HG03565 (cell line): ENCODE measurements around the gene TOLLIP.
A peak's percentile ranks its signal among the peaks of the same experiment; 100 is the strongest.
"Not testable (repeated sequence)": the region's sequence is repeated elsewhere in the genome, so short reads cannot be mapped to it uniquely, and the experiment has no call there.

ENCODE experiments used
- ATAC-seq: cut with Tn5 transposase; IDR thresholded peaks from one replicate; pipeline ENCODE4 v1.9.1; 2021; ENCODE audit warnings: mild to moderate bottlenecking, moderate library complexity; ENCODE audit not compliant: unreplicated experiment

The TOLLIP gene

GRCh38 chr11:1309498-1310317 lies at the start of gene TOLLIP:
Gene TOLLIP (minus strand): TSS chr11:1309632. CDS start chr11:1309498, 134 bp downstream.
- peak; percentile 79 for ATAC-seq

GRCh38 chr11:1358931-1359330 lies 49.5 kb upstream of the TOLLIP start:
- not testable (repeated sequence) for ATAC-seq

- ATAC-seq: no peak
These were observed 48.9 kb upstream of the TOLLIP start for GRCh38 chr11:1358286-1358685.

- no peak for ATAC-seq
These were observed 47.1 kb upstream of the TOLLIP start for GRCh38 chr11:1356478-1356960.

GRCh38 chr11:1356007-1356435 lies 46.6 kb upstream of the TOLLIP start:
- no peak for ATAC-seq

GRCh38 chr11:1354125-1354938 lies 44.9 kb upstream of the TOLLIP start:
- no peak for ATAC-seq

- no peak for ATAC-seq
These were observed 44.1 kb upstream of the TOLLIP start for GRCh38 chr11:1353383-1354124.

GRCh38 chr11:1352696-1353382 lies 43.4 kb upstream of the TOLLIP start:
- ATAC-seq: no peak

- ATAC-seq: no peak
These were observed 42.0 kb upstream of the TOLLIP start for GRCh38 chr11:1351278-1351937.

GRCh38 chr11:1350086-1350725 lies 40.8 kb upstream of the TOLLIP start:
- no peak for ATAC-seq

GRCh38 chr11:1349327-1350041 lies 40.1 kb upstream of the TOLLIP start:
- ATAC-seq: no peak

GRCh38 chr11:1348796-1349326 lies 39.4 kb upstream of the TOLLIP start:
- ATAC-seq: no peak

- no peak for ATAC-seq
These were observed 38.8 kb upstream of the TOLLIP start for GRCh38 chr11:1348146-1348795.

GRCh38 chr11:1347411-1347999 lies 38.1 kb upstream of the TOLLIP start:
- not testable (repeated sequence) for ATAC-seq

- no peak for ATAC-seq
These were observed 37.4 kb upstream of the TOLLIP start for GRCh38 chr11:1346669-1347390.

GRCh38 chr11:1345737-1346513 lies 36.5 kb upstream of the TOLLIP start:
- no peak for ATAC-seq
